Cardiac muscle cell (in vitro differentiated cells and primary cell): ENCODE data around the gene SLC35E1. TPM values are rescaled to one million over a fixed set of nuclear protein-coding genes. Genes with fewer than 3 reads are reported as not detected.
A peak's percentile ranks its signal among the peaks of the same experiment; 100 is the strongest.
"Not testable (repeated sequence)": the region's sequence is repeated elsewhere in the genome, so short reads cannot be mapped to it uniquely, and the experiment has no call there.

Experiments used
- DNase-seq, 2 donors: peaks; one replicate each; pipeline versions ENCODE4 v3.0.0 to v3.0.0-alpha.2; 2010 to 2017; ENCODE audit warnings: low read depth in 1 of 2, low spot score in 1 of 2
- H3K27ac ChIP-seq: fragments of 200-600 bp; sonication (generic); 2 replicates; pipeline ENCODE4 v1.5.1; 2016
- H3K27me3 ChIP-seq: fragments of 200-600 bp; sonication (generic); 2 replicates; pipeline ENCODE4 v1.6.0; 2016; ENCODE audit warnings: control low read depth
- H3K36me3 ChIP-seq: fragments of 200-600 bp; sonication (generic); 2 replicates; pipeline ENCODE4 v1.5.1; 2016; ENCODE audit warnings: control low read depth
- H3K4me1 ChIP-seq: fragments of 200-600 bp; sonication (generic); 2 replicates; pipeline ENCODE4 v1.8.1; 2017; ENCODE audit warnings: low read depth, mild to moderate bottlenecking, mixed run types
- H3K4me3 ChIP-seq: fragments of 200-600 bp; sonication (generic); 2 replicates; pipeline ENCODE4 v1.5.1; 2016; ENCODE audit warnings: mild to moderate bottlenecking
- H3K9me3 ChIP-seq: fragments of 200-600 bp; sonication (generic); 2 replicates; pipeline ENCODE4 v1.5.1; 2017; ENCODE audit warnings: low read depth, mild to moderate bottlenecking, control low read depth
- polyA plus RNA-seq: library from polyadenylated mRNA; unstranded; fragments of >200 nt; fragmentation: Nextera tagmentation; extraction: Ambion mirVana; gene quantifications from 2 replicates; pipeline ENCODE4 v1.2.1, GENCODE V29; 2016
- total RNA-seq: library from RNA; depleted of rRNA; stranded (reverse); fragments of >200 nt; gene quantifications from 2 replicates; pipeline ENCODE4 v1.2.3, GENCODE V29; 2016
- TF ChIP-seq, protein P1 (sequence below): IDR thresholded peaks from 2 replicates; pipeline ENCODE4 v1.5.1; 2012; ENCODE audit warnings: low read depth, mild to moderate bottlenecking, low read length

The SLC35E1 gene
- total and polyA plus RNA-seq, 2 experiments from 2014 or later, result 22.5 to 29.7 TPM

- TF ChIP-seq, protein P1, sequence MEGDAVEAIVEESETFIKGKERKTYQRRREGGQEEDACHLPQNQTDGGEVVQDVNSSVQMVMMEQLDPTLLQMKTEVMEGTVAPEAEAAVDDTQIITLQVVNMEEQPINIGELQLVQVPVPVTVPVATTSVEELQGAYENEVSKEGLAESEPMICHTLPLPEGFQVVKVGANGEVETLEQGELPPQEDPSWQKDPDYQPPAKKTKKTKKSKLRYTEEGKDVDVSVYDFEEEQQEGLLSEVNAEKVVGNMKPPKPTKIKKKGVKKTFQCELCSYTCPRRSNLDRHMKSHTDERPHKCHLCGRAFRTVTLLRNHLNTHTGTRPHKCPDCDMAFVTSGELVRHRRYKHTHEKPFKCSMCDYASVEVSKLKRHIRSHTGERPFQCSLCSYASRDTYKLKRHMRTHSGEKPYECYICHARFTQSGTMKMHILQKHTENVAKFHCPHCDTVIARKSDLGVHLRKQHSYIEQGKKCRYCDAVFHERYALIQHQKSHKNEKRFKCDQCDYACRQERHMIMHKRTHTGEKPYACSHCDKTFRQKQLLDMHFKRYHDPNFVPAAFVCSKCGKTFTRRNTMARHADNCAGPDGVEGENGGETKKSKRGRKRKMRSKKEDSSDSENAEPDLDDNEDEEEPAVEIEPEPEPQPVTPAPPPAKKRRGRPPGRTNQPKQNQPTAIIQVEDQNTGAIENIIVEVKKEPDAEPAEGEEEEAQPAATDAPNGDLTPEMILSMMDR, result no peak
Observed at GRCh38 chr19:16509141-16510061, 62.8 kb downstream of the SLC35E1 start.

GRCh38 chr19:16508546-16508945, 63.7 kb downstream of the SLC35E1 start:
- peaks cover 2% of the 10 kb centered on the region for H3K36me3 ChIP-seq
- DNase-seq, result no peak
- TF ChIP-seq, protein P1, result no peak
- H3K27me3 ChIP-seq, result no peaks in the 10 kb centered on the region
- H3K27ac ChIP-seq, result no peak overlapping the region
- no peak overlapping the region for H3K4me3 ChIP-seq
- H3K4me1 ChIP-seq, result no peaks in the 10 kb centered on the region
- H3K9me3 ChIP-seq, result no peaks in the 10 kb centered on the region

More at GRCh38 chr19:16509141-16510061, 62.8 kb downstream of the SLC35E1 start:
- H3K4me3 ChIP-seq, result no peak overlapping the region
- no peaks in the 10 kb centered on the region for H3K9me3 ChIP-seq
- no peak overlapping the region for H3K27ac ChIP-seq
- H3K4me1 ChIP-seq, result no peaks in the 10 kb centered on the region
- DNase-seq, result peak in 1 of 2 donors; percentile 77
- no peaks in the 10 kb centered on the region for H3K27me3 ChIP-seq
- peaks cover 3% of the 10 kb centered on the region for H3K36me3 ChIP-seq

GRCh38 chr19:16506961-16507360, 65.3 kb downstream of the SLC35E1 start:
- TF ChIP-seq, protein P1, result no peak
- no peak overlapping the region for H3K27ac ChIP-seq
- H3K4me1 ChIP-seq, result no peaks in the 10 kb centered on the region
- no peaks in the 10 kb centered on the region for H3K9me3 ChIP-seq
- peaks cover 3% of the 10 kb centered on the region for H3K36me3 ChIP-seq
- H3K4me3 ChIP-seq, result no peak overlapping the region
- DNase-seq, result no peak
- H3K27me3 ChIP-seq, result no peaks in the 10 kb centered on the region

DNA sequence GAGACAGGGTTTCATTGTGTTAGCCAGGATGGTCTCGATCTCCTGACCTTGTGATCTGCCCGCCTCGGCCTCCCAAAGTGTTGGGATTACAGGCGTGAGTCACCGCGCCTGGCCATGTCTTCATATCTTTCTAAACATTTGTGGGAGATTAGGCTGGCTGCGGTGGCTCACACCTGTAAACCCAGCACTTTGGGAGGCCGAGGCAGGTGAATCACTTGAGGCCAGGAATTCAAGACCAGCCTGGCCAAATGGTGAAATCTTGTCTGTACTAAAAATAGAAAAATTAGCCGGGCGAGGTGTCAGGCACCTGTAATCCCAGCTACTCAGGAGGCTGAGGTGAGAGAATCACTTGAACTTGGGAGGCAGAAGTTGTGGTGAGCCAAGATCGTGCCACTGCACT, 66.1 kb downstream of the SLC35E1 start:
- not testable (repeated sequence) for H3K27me3 ChIP-seq, DNase-seq, H3K9me3 ChIP-seq, H3K36me3 ChIP-seq, H3K27ac ChIP-seq, H3K4me1 ChIP-seq, H3K4me3 ChIP-seq

DNA sequence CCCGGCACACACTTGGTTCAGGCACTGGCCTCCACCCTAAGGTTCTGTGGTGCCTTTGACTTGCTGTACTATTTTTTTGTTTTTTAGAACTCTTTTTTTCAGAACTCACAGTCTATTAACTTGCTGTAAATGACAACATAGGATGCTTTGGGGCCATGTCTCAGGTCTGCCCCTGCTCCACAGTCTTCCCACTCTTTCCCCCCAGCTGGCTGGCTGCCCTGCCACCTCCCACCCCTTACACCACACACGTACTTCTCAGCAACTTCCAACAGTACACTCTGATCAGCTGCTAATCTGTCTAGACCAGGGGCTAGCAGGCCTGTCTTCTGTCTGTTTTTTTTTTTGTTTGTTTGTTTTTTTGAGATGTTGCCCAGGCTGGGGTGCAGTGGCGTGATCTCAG, 67.9 kb downstream of the SLC35E1 start:
- Histone ChIP-seq H3K4me1 (no peaks in the 10 kb centered on the region), H3K9me3 (no peaks in the 10 kb centered on the region), H3K27ac (no peak overlapping the region), H3K4me3 (no peak overlapping the region), H3K27me3 (no peaks in the 10 kb centered on the region), H3K36me3 (peaks cover 3% of the 10 kb centered on the region)
- no peak for DNase-seq
- TF ChIP-seq, protein P1, result no peak

Other genes starting within 250 kb of the SLC35E1 start
- 7.8 and 13.4 TPM in 2 replicates for gene KLF2, start 247.6 kb downstream of the SLC35E1 start, total RNA-seq
- gene KLF2, start 247.6 kb downstream of the SLC35E1 start, polyA plus RNA-seq, result 10.9 and 12.1 TPM in 2 replicates
- 22.4 and 37.8 TPM in 2 replicates for gene EPS15L1, start 100.4 kb downstream of the SLC35E1 start, total RNA-seq
- 38.8 and 42.6 TPM in 2 replicates for gene EPS15L1, start 100.4 kb downstream of the SLC35E1 start, polyA plus RNA-seq
- gene CALR3, start 76.2 kb downstream of the SLC35E1 start, total RNA-seq, result not detected in 2 replicates
- not detected in 2 replicates for gene CALR3, start 76.2 kb downstream of the SLC35E1 start, polyA plus RNA-seq
- 5.8 and 9.2 TPM in 2 replicates for gene C19orf44, start 76.0 kb downstream of the SLC35E1 start, total RNA-seq
- 5.1 and 7.6 TPM in 2 replicates for gene C19orf44, start 76.0 kb downstream of the SLC35E1 start, polyA plus RNA-seq
- gene CHERP, start 30.0 kb downstream of the SLC35E1 start, total RNA-seq, result 11.7 and 27.2 TPM in 2 replicates
- gene CHERP, start 30.0 kb downstream of the SLC35E1 start, polyA plus RNA-seq, result 60.0 and 76.3 TPM in 2 replicates
- 14.2 and 15.1 TPM in 2 replicates for gene MED26, start 55.8 kb upstream of the SLC35E1 start, total RNA-seq
- 5.9 and 9.1 TPM in 2 replicates for gene MED26, start 55.8 kb upstream of the SLC35E1 start, polyA plus RNA-seq
- 63.0 and 67.2 TPM in 2 replicates for gene SMIM7, start 87.7 kb upstream of the SLC35E1 start, total RNA-seq
- 88.2 and 104 TPM in 2 replicates for gene SMIM7, start 87.7 kb upstream of the SLC35E1 start, polyA plus RNA-seq
- gene TMEM38A, start 88.7 kb upstream of the SLC35E1 start, total RNA-seq, result 27.6 and 28.3 TPM in 2 replicates
- 33.4 and 41.1 TPM in 2 replicates for gene TMEM38A, start 88.7 kb upstream of the SLC35E1 start, polyA plus RNA-seq
- gene NWD1, start 147.4 kb upstream of the SLC35E1 start, total RNA-seq, result 0.03 and 0.04 TPM in 2 replicates
- gene NWD1, start 147.4 kb upstream of the SLC35E1 start, polyA plus RNA-seq, result not detected in 2 replicates